Left kidney (tissue), 2 donors: ENCODE measurements around the gene TARDBP. TPM values are rescaled to one million over a fixed set of nuclear protein-coding genes. Genes with fewer than 3 reads are reported as not detected.
"Not testable (repeated sequence)": the region's sequence is repeated elsewhere in the genome, so short reads cannot be mapped to it uniquely, and the experiment has no call there.

Experiments
- DNase-seq: peaks from one replicate; pipeline ENCODE4 v3.0.0-alpha.2; 2013
- polyA plus RNA-seq: library from polyadenylated mRNA; unstranded; fragments of 120-200 nt; gene quantifications from one replicate; pipeline ENCODE4 v1.2.1, GENCODE V29; 2013; ENCODE audit not compliant: insufficient read length

The TARDBP gene
- polyA plus RNA-seq, 1 donor, result 370 TPM

DNA sequence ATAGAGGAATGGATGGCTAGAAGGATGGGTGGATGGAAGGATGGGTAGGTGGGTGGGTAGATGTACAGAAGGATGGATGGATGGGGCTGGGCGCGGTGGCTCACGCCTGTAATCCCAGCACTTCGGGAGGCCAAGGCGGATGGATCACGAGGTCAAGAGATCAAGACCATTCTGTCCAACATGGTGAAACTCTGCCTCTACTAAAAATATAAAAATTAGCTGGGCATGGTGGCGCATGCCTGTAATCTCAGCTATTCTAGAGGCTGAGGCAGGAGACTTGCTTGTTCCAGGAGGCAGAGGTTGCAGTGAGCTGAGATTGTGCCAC, 27.6 kb downstream of the TARDBP start:
- not testable (repeated sequence) for DNase-seq

DNA sequence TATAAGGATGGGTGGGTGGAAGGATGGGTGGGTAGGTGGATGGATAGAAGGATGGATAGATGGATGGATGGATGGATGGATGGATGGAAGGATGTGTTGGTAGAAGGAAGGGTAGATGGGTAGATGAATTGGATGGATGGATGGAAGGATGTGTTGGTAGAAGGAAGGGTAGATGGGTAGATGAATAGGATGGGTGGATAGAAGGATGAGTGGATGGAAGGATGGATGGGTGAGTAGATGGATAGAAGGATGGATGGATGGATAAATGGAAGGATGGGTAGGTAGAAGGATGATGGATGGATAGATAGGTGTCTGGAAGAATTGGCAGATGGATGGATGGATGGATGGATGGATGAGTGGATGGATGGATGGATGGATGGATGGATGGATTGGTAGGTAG, 28.6 kb downstream of the TARDBP start:
- DNase-seq, result no peak

DNA sequence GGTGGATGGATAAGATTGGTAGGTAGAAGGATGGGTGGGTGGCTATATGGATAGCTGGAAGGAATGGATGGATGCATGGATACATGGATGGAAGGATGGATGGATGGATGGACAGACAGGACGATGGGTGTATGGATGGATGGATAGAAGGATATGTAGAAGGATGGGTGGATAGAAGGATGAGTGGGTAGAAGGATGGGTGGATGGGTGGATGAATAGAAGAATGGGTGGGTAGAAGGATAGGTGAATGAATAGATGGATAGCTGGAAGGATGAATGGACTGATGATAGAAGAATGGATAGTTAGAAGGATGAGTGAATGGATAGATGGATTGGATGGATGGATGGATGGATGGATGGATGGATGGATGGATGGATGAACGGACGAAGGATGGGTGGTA, 29.6 kb downstream of the TARDBP start:
- no peak for DNase-seq

DNA sequence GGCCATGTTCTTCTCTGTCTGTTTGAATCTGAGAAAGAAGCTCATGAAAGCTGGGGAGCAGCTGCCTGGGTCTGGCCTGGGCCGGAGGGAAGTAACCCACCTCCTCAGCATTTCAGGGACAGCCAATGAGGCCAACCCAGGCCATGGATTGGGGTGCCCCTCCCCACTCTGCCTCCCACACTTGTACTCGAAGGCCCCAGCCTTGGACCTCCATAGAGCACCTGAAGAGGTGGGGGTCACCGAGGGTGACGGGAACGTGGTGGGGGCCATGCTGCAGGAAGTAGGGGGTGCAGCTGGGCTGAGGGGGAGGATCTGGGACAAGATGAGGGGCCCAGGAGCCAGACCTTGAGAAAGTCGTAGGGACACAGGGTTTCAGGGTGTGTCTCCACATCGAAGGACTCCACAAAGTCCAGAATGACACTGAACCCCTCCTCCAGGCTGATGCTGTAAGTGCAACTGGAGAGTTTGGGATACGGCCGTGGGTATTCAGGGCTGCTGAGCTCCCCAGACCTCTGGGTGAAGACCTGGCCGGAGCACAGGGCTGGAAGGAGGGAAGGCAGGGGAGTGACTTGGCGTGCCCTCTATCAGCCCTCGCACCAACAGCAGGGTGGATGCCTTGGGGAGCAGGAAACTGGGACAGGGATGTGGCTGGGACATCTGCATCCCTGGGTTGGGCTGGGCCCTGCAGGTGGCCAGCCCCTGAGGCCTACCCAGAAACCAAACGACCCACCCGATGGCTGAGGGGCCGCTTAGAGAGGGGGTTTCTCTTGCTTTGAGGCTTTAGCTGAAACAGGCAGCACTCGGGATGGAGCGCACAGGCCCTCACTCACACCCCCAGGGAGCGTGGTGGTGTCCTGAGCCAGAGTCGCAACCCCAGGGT, 30.8 kb downstream of the TARDBP start:
- no peak for DNase-seq

DNA sequence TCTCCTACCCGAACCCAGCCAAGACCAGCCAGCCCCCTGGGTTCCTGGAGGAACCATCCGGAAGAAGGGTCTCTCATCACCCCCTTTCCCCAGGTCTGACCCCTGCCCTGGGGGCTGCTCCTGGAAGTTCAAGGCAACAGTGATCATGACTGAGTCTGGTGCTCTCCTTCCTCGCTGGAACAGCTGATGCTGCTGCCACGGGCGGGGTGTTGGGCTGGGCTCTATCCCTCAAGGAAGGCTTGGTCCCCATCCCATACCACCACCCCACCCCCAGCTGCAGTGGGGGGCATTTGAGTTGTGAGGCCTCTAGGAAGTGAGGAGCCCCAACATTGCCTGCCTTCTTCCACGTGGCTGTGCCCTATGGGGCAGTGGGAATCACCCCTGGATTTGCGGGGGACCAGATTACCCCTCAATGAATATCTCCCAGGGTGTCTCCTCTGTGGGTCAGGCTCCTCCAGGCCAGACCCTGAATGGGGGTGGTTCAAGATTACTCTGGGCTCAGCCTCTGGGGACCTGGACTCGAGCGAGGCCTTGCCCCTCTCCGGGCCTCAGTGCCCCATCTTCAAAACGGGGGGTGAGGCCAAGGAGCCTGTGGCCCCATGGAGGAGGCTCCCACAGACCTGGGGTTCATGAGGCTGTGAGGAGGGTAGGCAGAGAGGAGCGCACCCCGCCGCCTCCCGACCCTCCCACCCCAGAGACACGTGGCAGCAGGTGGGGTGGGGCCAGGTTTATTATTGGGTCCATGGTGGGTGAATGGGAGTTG, 31.8 kb downstream of the TARDBP start:
- no peak for DNase-seq

- DNase-seq, result no peak
Observed at GRCh38 chr1:11044849-11045427, 32.5 kb downstream of the TARDBP start.

DNA sequence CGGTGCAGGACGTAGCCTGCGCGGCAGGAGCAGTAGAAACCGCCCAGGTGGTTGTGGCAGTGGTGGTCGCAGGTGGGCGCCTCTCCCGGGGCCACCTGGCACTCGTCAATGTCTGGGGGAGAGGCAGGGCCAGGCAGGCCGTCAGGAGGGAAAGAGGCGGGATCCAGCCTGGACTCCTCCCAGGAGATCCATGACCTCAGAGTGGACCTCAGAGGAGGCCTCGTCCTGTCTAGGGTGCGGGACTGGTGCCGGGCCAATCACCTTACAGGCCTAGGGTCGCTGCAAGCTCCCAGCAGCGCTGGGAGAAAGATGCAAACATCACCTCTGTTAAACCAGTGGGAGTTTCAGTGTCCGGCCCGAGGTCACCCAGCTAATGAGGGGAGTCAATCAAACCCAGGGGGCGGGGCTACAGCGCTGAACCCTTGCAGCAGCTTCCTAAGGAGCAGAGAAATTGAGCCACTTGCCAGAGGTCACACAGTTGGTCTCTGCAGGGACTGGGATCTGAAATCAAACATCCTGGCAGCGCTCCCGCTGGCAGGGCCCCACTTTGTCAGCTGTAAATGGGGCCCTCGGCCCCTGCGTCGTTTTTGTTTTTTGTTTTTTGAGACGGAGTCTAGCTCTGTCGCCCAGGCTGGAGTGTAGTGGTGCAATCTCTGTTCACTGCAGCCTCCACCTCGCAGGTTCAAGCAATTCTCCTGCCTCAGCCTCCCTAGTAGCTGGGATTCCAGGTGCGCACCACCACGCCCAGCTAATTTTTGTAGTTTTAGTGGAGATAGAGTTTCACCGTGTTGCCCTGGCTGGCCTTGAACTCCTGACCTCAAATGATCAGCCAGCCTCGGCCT, 33.2 kb downstream of the TARDBP start:
- peak; percentile 41 for DNase-seq

- DNase-seq, result no peak
Observed at GRCh38 chr1:11046270-11046566, 33.8 kb downstream of the TARDBP start.

GRCh38 chr1:11046625-11047365, 34.3 kb downstream of the TARDBP start, which contains the start of gene MASP2:
Gene MASP2, minus strand, starts transcription at chr1:11047239. Its CDS starts 32 bp downstream, at chr1:11047207.
- DNase-seq, result no peak

DNA sequence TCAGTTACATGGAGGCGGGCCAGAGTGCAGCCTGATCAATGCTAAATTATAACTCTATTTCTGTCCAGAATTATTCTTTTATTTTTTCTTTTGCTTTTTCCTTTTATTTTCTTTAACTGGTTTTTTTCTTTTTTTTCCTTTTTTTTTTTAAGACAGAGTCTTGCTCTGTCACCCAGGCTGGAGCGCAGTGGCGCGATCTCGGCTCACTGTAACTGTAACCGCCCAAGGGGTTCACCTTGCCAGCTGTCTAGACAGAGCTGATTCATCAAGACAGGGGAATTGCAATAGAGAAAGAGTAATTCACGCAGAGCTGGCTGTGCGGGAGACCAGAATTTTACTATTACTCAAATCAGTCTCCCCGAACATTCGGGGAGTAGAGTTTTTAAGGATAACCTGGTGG, 38.7 kb downstream of the TARDBP start:
- DNase-seq, result not testable (repeated sequence)

DNA sequence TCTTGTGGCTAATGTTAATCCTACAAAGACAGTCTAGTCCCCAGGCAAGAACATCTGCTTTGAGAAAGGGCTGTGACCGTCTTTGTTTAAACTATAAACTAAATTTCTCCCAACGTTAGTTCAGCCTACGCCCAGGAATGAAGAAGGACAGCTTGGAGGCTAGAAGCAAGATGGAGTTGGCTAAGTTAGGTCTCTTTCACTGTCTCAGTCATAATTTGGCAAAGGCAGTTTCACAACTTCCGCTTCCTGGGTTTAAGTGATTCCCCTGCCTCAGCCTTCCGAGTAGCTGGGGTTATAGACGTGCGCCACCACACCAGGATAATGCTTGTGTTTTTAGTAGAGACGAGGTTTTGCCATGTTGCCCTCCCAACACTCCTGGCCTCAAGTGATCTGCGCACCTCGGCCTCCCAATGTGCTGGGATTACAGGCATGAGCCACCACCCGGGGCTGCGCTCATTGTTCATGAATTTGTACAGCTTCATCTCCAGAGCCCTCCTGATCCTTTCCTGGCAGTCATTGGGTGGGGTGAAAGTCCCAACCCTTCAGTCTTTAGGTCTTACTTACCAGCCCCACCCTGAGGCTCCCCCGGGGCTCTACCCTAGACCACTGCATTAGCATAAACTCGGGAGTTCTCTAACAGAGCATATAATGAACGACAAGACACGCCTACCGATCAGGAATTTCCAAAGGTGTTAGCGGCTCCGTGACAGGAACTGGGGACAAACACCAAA, 39.5 kb downstream of the TARDBP start:
- no peak for DNase-seq

DNA sequence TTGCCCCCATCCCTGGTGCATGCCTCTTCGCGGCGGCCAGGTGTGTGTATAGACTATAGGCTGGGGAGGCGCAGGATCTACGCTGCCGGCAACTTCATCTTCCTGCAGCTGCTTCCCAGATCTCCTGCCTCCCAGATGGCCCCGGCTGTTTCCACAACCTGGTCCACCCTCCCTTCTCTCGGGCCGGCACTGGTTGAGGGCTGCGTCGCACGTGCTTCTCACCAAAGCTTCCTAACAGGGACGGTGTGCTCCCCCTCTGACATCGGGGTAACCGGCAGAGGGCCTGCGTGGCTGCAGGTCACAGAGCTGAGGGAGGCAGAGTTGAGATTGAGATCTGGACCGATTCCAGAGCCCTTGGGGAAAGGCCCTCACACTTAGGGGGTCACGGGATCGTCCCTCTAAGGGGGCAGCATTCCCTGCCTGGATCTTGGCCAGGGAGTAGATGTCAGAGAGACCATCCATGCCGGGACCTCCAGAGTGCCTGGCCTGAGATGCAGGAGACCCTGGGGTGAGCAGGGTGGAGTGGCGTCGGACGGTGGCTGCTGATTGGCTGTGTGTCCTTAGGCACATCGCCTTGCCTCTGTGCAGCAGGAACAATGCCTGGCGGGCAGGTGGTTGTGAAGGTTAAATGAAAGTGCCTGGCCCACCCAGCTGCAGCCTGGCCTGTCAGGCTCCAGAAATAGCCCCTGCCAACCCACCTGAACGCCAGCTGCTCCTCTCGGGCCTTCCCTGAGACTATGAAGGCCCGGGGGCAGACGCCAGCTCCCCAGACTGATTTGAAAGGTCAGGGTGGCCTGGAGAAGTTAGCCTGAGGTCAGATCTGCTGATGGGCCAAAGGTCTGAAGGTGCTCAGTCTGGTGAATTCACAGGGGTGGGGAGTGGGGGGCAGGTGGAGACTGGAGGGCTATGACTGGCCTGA, 40.6 kb downstream of the TARDBP start:
- no peak for DNase-seq

DNA sequence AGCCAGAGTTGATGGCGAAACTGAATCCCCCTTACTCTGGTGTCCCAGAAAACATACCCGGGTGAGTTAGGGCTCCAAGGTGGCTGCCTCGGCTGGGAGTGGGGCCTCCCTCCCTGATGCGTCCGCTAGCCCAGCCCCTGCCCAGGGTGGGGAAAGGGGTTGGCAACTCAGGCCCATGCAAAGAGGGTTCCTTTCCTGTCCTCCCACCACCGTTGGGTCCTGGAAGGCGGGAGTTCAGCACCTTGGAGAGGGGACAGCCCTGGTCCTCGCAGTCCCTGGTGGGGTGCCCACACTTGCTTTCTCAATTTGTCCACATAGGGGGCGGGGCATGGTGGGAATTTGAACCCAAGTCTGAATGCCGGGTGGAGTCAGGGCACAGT, 41.3 kb downstream of the TARDBP start:
- no peak for DNase-seq

DNA sequence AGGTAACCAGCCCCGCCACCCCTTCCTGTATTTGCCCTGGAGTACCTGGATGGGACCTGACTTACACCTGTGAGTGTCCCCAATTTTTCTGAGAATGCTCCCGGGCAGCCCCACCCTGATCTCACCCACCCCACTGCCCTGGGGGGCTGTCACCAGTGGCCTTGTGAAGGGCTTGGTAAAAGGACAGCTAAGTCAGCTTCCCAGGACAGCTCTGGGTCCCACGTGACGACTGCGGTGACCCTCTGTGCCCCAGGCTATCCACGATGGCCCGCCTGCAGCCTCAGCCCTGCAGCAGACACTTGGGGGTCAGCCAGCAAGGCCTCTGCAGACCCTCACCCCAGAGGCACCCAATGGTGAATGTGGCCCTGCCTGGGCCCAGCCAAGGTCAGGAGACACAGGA, 41.7 kb downstream of the TARDBP start:
- DNase-seq, result no peak

DNA sequence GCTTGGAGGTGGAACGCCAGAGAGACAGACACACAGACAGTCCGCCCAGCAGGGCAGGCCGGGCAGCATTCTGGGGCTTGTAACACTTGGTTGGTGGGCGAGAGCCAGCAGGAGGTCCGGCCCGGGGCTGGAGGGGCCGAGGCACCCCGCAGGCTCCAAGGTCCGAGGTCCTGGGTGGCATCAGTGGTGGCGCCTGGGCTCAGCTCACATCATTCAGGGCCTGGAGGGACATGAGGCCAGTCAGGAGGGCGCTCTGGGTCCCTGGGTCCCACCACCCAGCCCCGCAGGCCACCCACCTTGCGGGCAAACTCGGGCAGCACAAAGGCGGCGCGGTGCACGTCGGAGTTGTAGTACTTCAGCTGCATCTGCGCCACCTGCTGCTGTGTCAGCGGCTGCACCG, 42.2 kb downstream of the TARDBP start:
- DNase-seq, result no peak

DNA sequence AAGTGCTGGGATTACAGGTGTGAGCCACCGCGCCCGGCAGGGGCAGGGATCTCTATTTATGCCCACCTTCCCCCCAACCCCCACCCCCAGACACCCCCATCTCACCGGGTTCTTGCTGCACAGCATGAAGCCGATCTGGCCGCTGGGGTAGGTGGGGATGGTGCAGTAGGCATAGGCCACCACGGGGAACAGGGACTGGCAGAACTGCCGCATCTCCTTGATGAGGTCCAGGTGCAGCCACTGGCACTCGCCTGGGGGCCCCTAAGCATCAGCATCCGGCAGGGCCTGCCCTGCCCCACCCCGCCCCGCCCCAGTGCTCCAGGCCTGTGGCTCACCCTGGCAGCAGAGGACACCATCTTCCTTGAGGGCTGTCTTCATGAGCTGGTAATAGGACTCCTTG, 43.2 kb downstream of the TARDBP start:
- DNase-seq, result no peak

DNA sequence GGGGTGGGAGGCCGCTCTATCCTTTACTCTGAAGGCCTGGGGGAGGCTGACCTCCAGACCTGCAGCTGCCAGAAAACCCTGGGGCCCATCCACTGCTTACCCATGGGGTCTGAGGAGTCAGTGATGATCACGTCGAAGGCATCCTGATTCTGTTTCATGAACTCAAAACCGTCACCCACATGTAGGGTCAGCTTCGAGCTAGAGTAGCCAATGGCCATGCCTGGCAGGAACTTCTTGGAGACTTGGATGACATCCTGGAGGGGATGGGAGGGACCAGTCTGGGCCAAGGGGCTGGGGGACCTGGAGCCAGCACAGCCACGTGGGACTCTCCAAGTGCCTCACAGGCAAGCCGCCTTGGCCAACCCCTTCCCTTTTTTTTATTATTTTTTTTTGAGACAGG, 44.0 kb downstream of the TARDBP start:
- DNase-seq, result no peak

DNA sequence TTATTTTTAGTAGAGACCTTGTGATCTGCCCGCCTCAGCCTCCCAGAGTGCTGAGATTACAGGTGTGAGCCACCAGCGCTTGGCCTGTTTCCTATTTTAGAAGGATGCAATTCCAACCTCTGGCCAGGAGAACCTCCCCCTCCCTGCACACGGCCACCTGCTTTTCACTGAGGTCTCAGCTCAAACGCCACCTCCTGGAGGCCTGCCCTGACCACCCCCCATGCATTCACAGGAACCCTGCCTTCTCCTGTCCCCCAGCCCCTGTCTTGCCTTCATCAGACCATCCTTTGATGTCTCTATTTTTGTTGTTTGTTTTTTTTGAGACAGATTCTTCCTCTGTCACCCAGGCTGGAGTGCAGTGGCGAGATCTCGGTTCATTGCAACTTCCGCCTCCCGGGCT, 45.0 kb downstream of the TARDBP start:
- no peak for DNase-seq

GRCh38 chr1:11058026-11058425, 45.6 kb downstream of the TARDBP start:
- no peak for DNase-seq

DNA sequence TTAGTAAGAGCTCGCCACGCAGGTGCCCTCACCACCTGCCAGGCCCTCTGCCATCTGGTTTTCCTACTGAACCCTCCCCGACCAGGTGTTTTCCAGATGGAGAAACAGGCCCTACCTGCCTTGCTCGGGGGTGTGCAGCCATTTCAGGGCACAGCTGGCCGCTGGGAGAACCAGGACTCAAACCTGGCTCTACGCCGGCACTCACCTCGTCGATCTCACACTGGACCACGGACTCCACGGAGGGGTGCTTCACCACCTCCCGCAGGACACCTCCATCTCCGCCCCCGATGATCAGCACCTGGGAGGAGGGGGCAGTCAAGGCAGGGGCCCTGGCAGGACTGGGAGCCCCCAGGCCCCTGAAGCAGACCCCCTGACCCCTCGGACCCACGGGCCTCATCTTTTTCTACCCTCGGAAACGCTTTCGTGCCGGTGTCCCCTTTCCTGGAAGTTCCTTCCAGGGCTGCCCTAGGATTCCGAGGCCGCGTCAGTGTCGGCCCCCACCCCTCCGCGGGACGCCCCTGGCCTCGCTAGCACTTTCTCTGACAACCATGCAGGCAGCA, 46.2 kb downstream of the TARDBP start:
- no peak for DNase-seq
